SU-DHL-6 (cell line): Measurements from ENCODE around the gene CALHM2.

ENCODE experiments used
- H2AFZ ChIP-seq: fragments of 200-600 bp; sonication (generic); 2 replicates; pipeline ENCODE4 v1.6.1; 2014; ENCODE audit warnings: low read depth, mild to moderate bottlenecking, moderate library complexity, mixed read lengths, antibody characterized with exemption, low read length; ENCODE audit not compliant: severe bottlenecking
- H3F3A ChIP-seq: fragments of 200-600 bp; shearing (Covaris generic); 2 replicates; pipeline ENCODE4 v1.6.0; 2016; ENCODE audit warnings: antibody characterized with exemption, mild to moderate bottlenecking; ENCODE audit not compliant: insufficient read depth
- H3K27ac ChIP-seq: fragments of 200-600 bp; sonication (generic); 2 replicates; pipeline ENCODE4 v1.5.1; 2016; ENCODE audit warnings: low read depth, mild to moderate bottlenecking, low read length, moderate library complexity, mixed read lengths
- H3K27me3 ChIP-seq: fragments of 200-600 bp; sonication (generic), shearing (Covaris generic); 2 replicates; pipeline ENCODE4 v1.6.0; 2014; ENCODE audit warnings: mild to moderate bottlenecking, low read length
- H3K36me3 ChIP-seq: fragments of 200-600 bp; sonication (generic); 2 replicates; pipeline ENCODE4 v1.6.1; 2014; ENCODE audit warnings: mild to moderate bottlenecking, low read length, mixed read lengths
- H3K4me2 ChIP-seq: fragments of 300-600, 200-600 bp; shearing (Covaris generic), sonication (generic); 2 replicates; pipeline ENCODE4 v1.6.0; 2014; ENCODE audit warnings: low read length, low read depth, mild to moderate bottlenecking; ENCODE audit not compliant: poor library complexity, severe bottlenecking
- H3K4me3 ChIP-seq: fragments of 200-600 bp; sonication (generic); 2 replicates; pipeline ENCODE4 v1.5.1; 2014; ENCODE audit warnings: antibody characterized with exemption, low read length, mild to moderate bottlenecking, mixed read lengths; ENCODE audit not compliant: insufficient read depth, poor library complexity, severe bottlenecking
- H3K79me2 ChIP-seq: fragments of 200-600 bp; sonication (generic); 2 replicates; pipeline ENCODE4 v1.6.1; 2014; ENCODE audit warnings: mild to moderate bottlenecking, low read length, moderate library complexity; ENCODE audit not compliant: insufficient read depth
- H3K9ac ChIP-seq: fragments of 200-600 bp; sonication (generic); 2 replicates; pipeline ENCODE4 v1.7.0; 2014; ENCODE audit warnings: mild to moderate bottlenecking, low read length
- H3K9me2 ChIP-seq: fragments of 200-600 bp; sonication (generic); replicated peaks from 2 replicates; pipeline ENCODE4 v1.6.1; 2014; ENCODE audit warnings: low read length; ENCODE audit not compliant: insufficient read depth
- H3K9me3 ChIP-seq: fragments of 200-600 bp; sonication (generic); 2 replicates; pipeline ENCODE4 v1.6.1; 2014; ENCODE audit warnings: low read length, mixed read lengths; ENCODE audit not compliant: insufficient read depth
- H4K20me1 ChIP-seq: fragments of 200-600 bp; sonication (generic); 2 replicates; pipeline ENCODE4 v1.6.1; 2014; ENCODE audit warnings: low read depth, mild to moderate bottlenecking, antibody characterized with exemption, low read length, moderate library complexity, mixed read lengths
- CTCF ChIP-seq: fragments of 200-600 bp; sonication (generic); IDR thresholded peaks from one replicate; pipeline ENCODE4 v1.5.1; 2017; ENCODE audit warnings: antibody characterized with exemption, mild to moderate bottlenecking, low read length, moderate library complexity; ENCODE audit not compliant: insufficient read depth, poor library complexity, severe bottlenecking
- EZH2phosphoT487 ChIP-seq: fragments of 200-600 bp; sonication (generic), shearing (Covaris generic); conservative IDR thresholded peaks from 2 replicates; pipeline ENCODE4 v1.6.1; 2018; ENCODE audit warnings: mild to moderate bottlenecking, antibody characterized with exemption, low read length, moderate library complexity, mixed read lengths

Gene CALHM2

GRCh38 chr10:103451091-103451813, 918 bp downstream of the CALHM2 start:
- H3K27ac ChIP-seq = no peak overlapping the region
- H3F3A ChIP-seq = no peaks in the 10 kb centered on the region
- H4K20me1 ChIP-seq = no peaks in the 10 kb centered on the region
- no peaks in the 10 kb centered on the region for H3K27me3 ChIP-seq
- no peaks in the 10 kb centered on the region for H3K36me3 ChIP-seq
- H3K4me2 ChIP-seq = no peak overlapping the region
- H3K9me2 ChIP-seq = no peaks in the 10 kb centered on the region
- H3K4me3 ChIP-seq = no peak overlapping the region
- H3K79me2 ChIP-seq = no peaks in the 10 kb centered on the region
- no peak overlapping the region for H2AFZ ChIP-seq
- TF ChIP-seq EZH2phosphoT487 (no peak), CTCF (no peak)
- H3K9ac ChIP-seq = no peak overlapping the region
- H3K9me3 ChIP-seq = no peaks in the 10 kb centered on the region

GRCh38 chr10:103450201-103450695, 1.9 kb downstream of the CALHM2 start:
- Histone ChIP-seq H3K4me3 (no peak overlapping the region), H3K36me3 (no peaks in the 10 kb centered on the region), H3K9me2 (no peaks in the 10 kb centered on the region), H3K27me3 (no peaks in the 10 kb centered on the region), H4K20me1 (no peaks in the 10 kb centered on the region), H3F3A (no peaks in the 10 kb centered on the region), H3K27ac (no peak overlapping the region), H3K4me2 (no peak overlapping the region), H3K79me2 (no peaks in the 10 kb centered on the region), H3K9ac (no peak overlapping the region), H3K9me3 (no peaks in the 10 kb centered on the region), H2AFZ (no peak overlapping the region)
- TF ChIP-seq CTCF (no peak), EZH2phosphoT487 (no peak)

GRCh38 chr10:103449208-103450144, 2.7 kb downstream of the CALHM2 start:
- Histone ChIP-seq H3K9me3 (no peaks in the 10 kb centered on the region), H3K4me2 (no peak overlapping the region), H2AFZ (no peak overlapping the region), H3K27me3 (no peaks in the 10 kb centered on the region), H3K79me2 (no peaks in the 10 kb centered on the region), H3K9ac (no peak overlapping the region), H3K36me3 (no peaks in the 10 kb centered on the region), H3K4me3 (no peak overlapping the region), H3K27ac (no peak overlapping the region), H3F3A (no peaks in the 10 kb centered on the region), H4K20me1 (no peaks in the 10 kb centered on the region), H3K9me2 (no peaks in the 10 kb centered on the region)
- TF ChIP-seq EZH2phosphoT487 (no peak), CTCF (no peak)
